GM13977 (cell line): Measurements from ENCODE around the gene TSC22D1.

Source experiments
- DNase-seq: peaks from one replicate; pipeline ENCODE4 v3.0.0; 2012; ENCODE audit warnings: low spot score
- CTCF ChIP-seq: IDR thresholded peaks from 2 replicates; pipeline ENCODE4 v1.5.1; 2012; ENCODE audit warnings: mild to moderate bottlenecking, control low read depth; ENCODE audit not compliant: insufficient read depth; ENCODE audit errors: extremely low read depth, missing control alignments
- in situ Hi-C: fragments of 300-500 bp; cut with MboI; formaldehyde crosslinking; loops from one replicate; pipeline ENCODE4 v1.12.0; 2022; ENCODE audit warnings: low sequenced_read_pairs, low pct_unique_long_range_greater_than_20kb, mixed read lengths, inconsistent platforms; ENCODE audit not compliant: unreplicated experiment

Gene TSC22D1

GRCh38 chr13:44432650-44433049, 143.5 kb downstream of the TSC22D1 start:
- in situ Hi-C loops, result loop anchor here (10.0 kb wide), 2 partner anchors 378 to 528 kb away; no protein-coding TSS in a partner anchor
- no peak for DNase-seq
- no peak for TF ChIP-seq CTCF

GRCh38 chr13:44431150-44431549, 145.0 kb downstream of the TSC22D1 start:
- in situ Hi-C loops, result loop anchor here (10.0 kb wide), 2 partner anchors 376 to 526 kb away; no protein-coding TSS in a partner anchor
- no peak for TF ChIP-seq CTCF
- DNase-seq, result no peak

DNA sequence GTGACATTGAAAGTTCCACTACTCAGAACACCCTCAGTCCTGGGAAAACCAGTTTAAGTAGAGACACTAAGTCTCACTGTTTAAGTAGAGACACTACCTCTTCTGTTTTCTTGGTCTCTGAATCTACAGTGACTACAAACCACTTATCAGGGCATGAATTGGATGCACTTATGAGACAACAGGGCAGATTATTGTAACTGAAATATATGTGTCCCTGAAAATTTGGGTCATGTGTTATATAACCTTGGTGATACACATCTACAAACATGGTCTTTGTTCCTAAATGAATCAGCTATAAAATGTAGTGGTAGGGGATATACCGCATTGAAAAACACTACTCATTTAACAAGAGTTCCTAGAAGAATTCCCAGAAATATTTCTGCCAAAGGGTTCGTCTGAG, 146.8 kb downstream of the TSC22D1 start:
- DNase-seq, result no peak
- no peak for TF ChIP-seq CTCF
- in situ Hi-C loops, result no loop called here

- TF ChIP-seq CTCF, result no peak
- DNase-seq, result no peak
- in situ Hi-C loops, result no loop called here
Observed at GRCh38 chr13:44426461-44426860, 149.7 kb downstream of the TSC22D1 start.

DNA sequence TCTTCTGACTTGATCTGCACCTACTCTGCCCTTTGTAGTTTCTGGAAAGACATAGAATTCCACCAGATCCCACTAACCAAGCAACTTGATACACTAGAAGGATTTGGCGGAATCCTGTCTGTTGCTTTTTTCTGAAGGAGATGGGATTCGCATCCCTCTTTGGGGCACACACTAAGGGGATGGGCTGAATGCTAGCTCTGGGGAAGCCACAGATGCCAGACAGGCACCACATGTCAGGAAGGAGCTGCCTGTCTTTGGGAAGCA, 150.4 kb downstream of the TSC22D1 start:
- in situ Hi-C loops, result no loop called here
- TF ChIP-seq CTCF, result no peak
- no peak for DNase-seq

- no peak for DNase-seq
- no peak for TF ChIP-seq CTCF
- in situ Hi-C loops, result no loop called here
Observed at GRCh38 chr13:44425041-44425814, 150.9 kb downstream of the TSC22D1 start.
